GM12801 (cell line): ENCODE results near the gene GDPD3.

Source experiments
- CTCF ChIP-seq: IDR thresholded peaks from one replicate; pipeline ENCODE4 v1.5.1; 2011; ENCODE audit warnings: control low read depth; ENCODE audit not compliant: insufficient read length; ENCODE audit errors: extremely low read depth

The GDPD3 gene

GRCh38 chr16:30088832-30089624 is 24.3 kb downstream of the GDPD3 start:
- TF ChIP-seq CTCF, result no peak

DNA sequence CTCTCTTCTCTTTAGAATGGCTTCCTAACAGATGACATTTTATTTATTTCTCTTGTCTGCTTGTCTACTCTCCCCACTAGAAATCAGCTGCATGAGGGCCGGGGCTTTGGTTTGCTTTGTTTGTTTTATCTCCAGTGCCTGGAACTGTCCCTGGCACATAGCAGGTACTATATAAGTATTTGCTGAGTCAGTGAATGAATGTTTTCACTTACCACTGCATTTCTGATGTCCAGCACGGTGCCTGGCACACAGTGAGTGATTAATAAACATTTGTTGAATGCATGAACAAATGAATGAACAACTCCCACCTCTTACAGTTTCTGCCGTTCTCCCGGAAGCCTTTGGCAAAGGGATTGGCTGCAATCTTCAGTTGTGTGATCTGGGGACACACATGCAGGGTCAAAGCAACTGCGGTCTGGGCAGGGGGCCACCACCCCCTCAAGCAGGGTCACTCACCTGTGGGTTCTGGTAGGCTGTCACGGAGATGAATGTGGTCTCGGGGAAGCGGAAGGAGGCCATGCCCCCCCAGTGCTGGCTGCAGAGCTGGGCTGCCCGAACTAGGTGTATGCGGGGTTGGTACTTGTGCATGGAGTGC is 25.0 kb downstream of the GDPD3 start:
- TF ChIP-seq CTCF, result no peak

- no peak for TF ChIP-seq CTCF
These were observed 26.0 kb downstream of the GDPD3 start for GRCh38 chr16:30087181-30087898.

DNA sequence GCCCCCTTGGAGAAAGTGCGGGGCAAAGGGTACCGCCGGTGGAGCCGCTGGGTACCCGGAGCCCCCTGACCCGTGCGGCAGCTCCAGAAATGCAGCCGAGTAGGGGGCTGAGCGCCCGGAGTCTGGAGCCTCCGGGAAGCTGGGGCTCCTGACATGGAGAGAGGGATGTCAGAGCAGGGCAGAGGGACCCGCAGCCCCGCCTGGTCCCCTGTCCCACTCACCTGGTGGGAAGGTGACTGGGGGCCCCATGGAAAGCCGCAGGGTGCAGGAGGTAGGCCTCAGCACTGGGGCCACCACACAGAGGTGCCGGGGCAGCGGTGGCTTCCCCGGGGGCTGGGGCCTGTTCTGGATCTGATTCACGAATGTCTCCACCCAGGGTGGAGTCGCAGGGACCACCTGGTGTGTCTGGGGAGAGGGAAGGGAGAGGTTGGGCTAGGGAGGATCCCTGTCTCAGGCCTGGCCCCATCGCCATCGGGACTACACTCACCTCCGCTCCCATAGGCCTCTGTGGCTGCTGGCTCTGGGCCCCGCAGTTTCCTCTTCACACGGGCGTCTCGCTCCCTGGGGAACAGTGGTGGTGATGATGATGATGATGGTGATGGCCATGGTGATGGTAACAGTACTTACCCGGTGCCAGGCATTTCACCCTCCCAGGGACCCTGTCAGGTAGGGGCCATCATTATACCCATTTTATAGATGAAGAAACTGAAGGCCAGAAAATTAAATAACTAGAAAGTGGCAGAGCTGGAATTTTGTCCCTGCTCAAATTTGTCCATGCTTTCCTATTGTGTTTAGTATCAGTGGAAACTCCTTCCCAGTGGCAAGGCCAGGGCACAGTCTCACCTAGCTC is 26.8 kb downstream of the GDPD3 start:
- TF ChIP-seq CTCF, result no peak

DNA sequence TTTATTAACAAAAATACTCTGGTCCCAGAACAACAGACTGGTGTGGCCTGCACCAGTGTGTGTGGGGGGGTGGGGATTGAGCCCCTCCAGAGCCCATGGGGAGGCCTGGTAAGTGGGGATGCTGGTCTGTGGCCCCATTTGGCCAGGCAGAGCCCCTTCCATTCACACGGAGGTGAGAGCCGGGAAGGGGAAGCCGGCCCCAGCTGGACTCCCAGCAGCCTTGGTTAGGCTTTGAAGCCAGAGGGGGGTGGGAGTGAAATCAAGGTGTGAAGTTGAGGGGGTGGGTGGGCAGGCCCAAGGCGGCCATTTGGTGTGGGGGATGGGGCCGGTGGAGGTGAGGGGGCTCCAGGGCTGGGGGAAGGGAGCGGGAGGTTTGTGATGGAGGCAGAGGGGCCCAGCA is 27.5 kb downstream of the GDPD3 start:
- no peak for TF ChIP-seq CTCF

GRCh38 chr16:30085247-30085646 is 28.1 kb downstream of the GDPD3 start:
- no peak for TF ChIP-seq CTCF

GRCh38 chr16:30084816-30085159 is 28.5 kb downstream of the GDPD3 start:
- no peak for TF ChIP-seq CTCF
